Brain microvascular endothelial cell (primary cell): Measurements from ENCODE around the gene CRYBG3.

Experiments
- DNase-seq: peaks from one replicate; pipeline ENCODE4 v3.0.0-alpha.2; 2020
- H3K27ac ChIP-seq: fragments of 250-450 bp; sonication (Bioruptor Pico); 2 replicates; pipeline ENCODE4 v1.5.1; 2020; ENCODE audit warnings: mild to moderate bottlenecking, moderate library complexity
- H3K27me3 ChIP-seq: fragments of 250-450 bp; sonication (Bioruptor Pico); replicated peaks from 2 replicates; pipeline ENCODE4 v1.5.1; 2020; ENCODE audit warnings: mild to moderate bottlenecking
- H3K36me3 ChIP-seq: fragments of 250-450 bp; sonication (Bioruptor Pico); replicated peaks from 2 replicates; pipeline ENCODE4 v1.5.1; 2020; ENCODE audit warnings: mild to moderate bottlenecking
- H3K4me3 ChIP-seq: 2 replicates; pipeline ENCODE4 v1.5.1; 2011; ENCODE audit warnings: low read depth, mild to moderate bottlenecking, control low read depth, low read length, moderate library complexity
- CTCF ChIP-seq: IDR thresholded peaks from 2 replicates; pipeline ENCODE4 v1.5.1; 2011; ENCODE audit warnings: low read depth, mild to moderate bottlenecking, moderate library complexity, low read length, control low read depth, inconsistent platforms; ENCODE audit errors: missing control alignments
- in situ Hi-C: cut with HindIII; loops from 2 replicates; pipeline ENCODE4 v1.10.0; 2017; ENCODE audit warnings: low sequenced_read_pairs, low pct_ligation_motif_present

Gene CRYBG3

GRCh38 chr3:97990624-97991292 is 168.9 kb downstream of the CRYBG3 start:
- no peak for TF ChIP-seq CTCF
- in situ Hi-C loops: no loop called here
- no peak for DNase-seq
- Histone ChIP-seq H3K27ac (no peak overlapping the region), H3K4me3 (no peak overlapping the region), H3K27me3 (no peaks in the 10 kb centered on the region), H3K36me3 (no peaks in the 10 kb centered on the region)

GRCh38 chr3:97991293-97991682 is 169.5 kb downstream of the CRYBG3 start:
- DNase-seq: no peak
- no peak overlapping the region for H3K27ac ChIP-seq
- H3K4me3 ChIP-seq: no peak overlapping the region
- no peaks in the 10 kb centered on the region for H3K27me3 ChIP-seq
- H3K36me3 ChIP-seq: no peaks in the 10 kb centered on the region
- no peak for TF ChIP-seq CTCF
- in situ Hi-C loops: no loop called here

GRCh38 chr3:97992547-97993173 is 170.8 kb downstream of the CRYBG3 start:
- DNase-seq: no peak
- no peak overlapping the region for H3K27ac ChIP-seq
- no peak for TF ChIP-seq CTCF
- H3K4me3 ChIP-seq: no peak overlapping the region
- in situ Hi-C loops: no loop called here
- no peaks in the 10 kb centered on the region for H3K36me3 ChIP-seq
- no peaks in the 10 kb centered on the region for H3K27me3 ChIP-seq

GRCh38 chr3:97993526-97993925 is 171.7 kb downstream of the CRYBG3 start:
- no peak for TF ChIP-seq CTCF
- no peaks in the 10 kb centered on the region for H3K27me3 ChIP-seq

GRCh38 chr3:97994328-97994945 is 172.6 kb downstream of the CRYBG3 start:
- no peak for TF ChIP-seq CTCF
- H3K36me3 ChIP-seq: no peaks in the 10 kb centered on the region
- no peak for DNase-seq
- H3K4me3 ChIP-seq: no peak overlapping the region
- in situ Hi-C loops: no loop called here
- H3K27me3 ChIP-seq: no peaks in the 10 kb centered on the region
- H3K27ac ChIP-seq: no peak overlapping the region

More at GRCh38 chr3:97993526-97993925, 171.7 kb downstream of the CRYBG3 start:
- no peak for DNase-seq
- no peak overlapping the region for H3K4me3 ChIP-seq
- in situ Hi-C loops: no loop called here
- no peak overlapping the region for H3K27ac ChIP-seq
- no peaks in the 10 kb centered on the region for H3K36me3 ChIP-seq
